GM12892 (cell line): ENCODE results near the gene PPP1CC.

Experiments used
- POLR2A ChIP-seq: IDR thresholded peaks from 2 replicates; pipeline ENCODE4 v1.6.1; 2011; ENCODE audit warnings: low read depth, low read length, control low read depth
- POLR2AphosphoS5 ChIP-seq: IDR thresholded peaks from 2 replicates; pipeline ENCODE4 v1.6.1; 2011; ENCODE audit warnings: low read depth, low read length, control low read depth

DNA sequence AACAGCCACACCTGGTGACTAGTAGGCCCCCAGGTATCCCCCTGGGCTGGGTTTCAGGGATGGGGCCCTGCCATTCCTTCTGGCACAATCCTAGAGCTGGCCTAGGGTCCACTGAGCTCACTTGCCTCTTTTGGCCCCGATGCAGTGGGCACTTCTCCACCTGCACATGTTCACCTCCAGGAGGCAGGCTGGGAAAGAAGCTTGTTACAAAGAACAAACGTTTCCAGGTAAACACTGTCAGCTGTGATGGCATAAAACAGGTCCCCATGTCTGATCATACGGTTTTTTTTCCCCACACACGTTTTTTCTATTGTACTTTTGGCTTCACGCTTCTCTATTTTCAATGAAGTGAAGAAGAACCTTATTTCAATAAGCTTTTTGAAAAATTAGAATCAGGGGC is 37.9 kb downstream of the PPP1CC start:
- TF ChIP-seq POLR2AphosphoS5 = no peak
- TF ChIP-seq POLR2A = no peak
